Keratinocyte (primary cell): ENCODE data around the gene SSR1. TPM values are rescaled to one million over a fixed set of nuclear protein-coding genes. Genes with fewer than 3 reads are reported as not detected.

Experiments used
- DNase-seq: peaks from one replicate; pipeline ENCODE4 v3.0.0-alpha.2; 2011; ENCODE audit warnings: low read depth, missing footprints, low spot score
- FAIRE-seq: peaks from 2 replicates; lab custom pipeline; 2011; peaks lifted over from hg19 to GRCh38; lab: Jason Lieb, UNC
- H2AFZ ChIP-seq: 2 replicates; pipeline ENCODE4 v1.6.0; 2012; ENCODE audit warnings: low read length, control low read depth, inconsistent platforms; ENCODE audit not compliant: control insufficient read depth
- H3K27ac ChIP-seq: 2 replicates; pipeline ENCODE4 v1.5.1; 2011; ENCODE audit warnings: low read length; ENCODE audit not compliant: control insufficient read depth, insufficient read depth
- H3K27me3 ChIP-seq: 3 replicates; pipeline ENCODE4 v1.6.0; 2011; ENCODE audit warnings: low read length; ENCODE audit not compliant: control insufficient read depth, insufficient read depth; ENCODE audit errors: extremely low read depth
- H3K36me3 ChIP-seq, 2 experiments: 2 replicates in 1 of 2; 3 replicates in 1 of 2; pipeline ENCODE4 v1.5.1; 2011; ENCODE audit warnings: low read length in 2 of 2, mild to moderate bottlenecking in 1 of 2; ENCODE audit not compliant: control insufficient read depth in 2 of 2, insufficient read depth in 2 of 2; ENCODE audit errors: extremely low read depth in 1 of 2
- H3K4me1 ChIP-seq: 3 replicates; pipeline ENCODE4 v1.5.1; 2011; ENCODE audit warnings: low read length; ENCODE audit not compliant: control insufficient read depth, insufficient read depth; ENCODE audit errors: extremely low read depth
- H3K4me2 ChIP-seq: 3 replicates; pipeline ENCODE4 v1.6.0; 2011; ENCODE audit warnings: low read depth, low read length; ENCODE audit not compliant: control insufficient read depth, insufficient read depth; ENCODE audit errors: extremely low read depth
- H3K4me3 ChIP-seq, 3 experiments: fragments of 200-600 bp in 1 of 3; sonication (generic) in 1 of 3; 2 replicates in 2 of 3; 3 replicates in 1 of 3; pipeline ENCODE4 v1.5.1; 2011 to 2016; ENCODE audit warnings: low read length in 3 of 3, mild to moderate bottlenecking in 3 of 3, control low read depth in 2 of 3, inconsistent platforms in 1 of 3, low read depth in 1 of 3, mixed read lengths in 1 of 3, mixed run types in 1 of 3, moderate library complexity in 1 of 3; ENCODE audit not compliant: control insufficient read depth in 2 of 3, insufficient read depth in 2 of 3; ENCODE audit errors: extremely low read depth in 1 of 3
- H3K79me2 ChIP-seq: 2 replicates; pipeline ENCODE4 v1.6.0; 2012; ENCODE audit warnings: low read length; ENCODE audit not compliant: control insufficient read depth, insufficient read depth
- H3K9ac ChIP-seq: 3 replicates; pipeline ENCODE4 v1.6.0; 2011; ENCODE audit warnings: low read length; ENCODE audit not compliant: control insufficient read depth, insufficient read depth; ENCODE audit errors: extremely low read depth
- H3K9me1 ChIP-seq: 3 replicates; pipeline ENCODE4 v1.6.0; 2011; ENCODE audit warnings: low read length; ENCODE audit not compliant: control insufficient read depth, insufficient read depth; ENCODE audit errors: extremely low read depth
- H3K9me3 ChIP-seq: 2 replicates; pipeline ENCODE4 v1.5.1; 2012; ENCODE audit warnings: low read depth, low read length; ENCODE audit not compliant: control insufficient read depth
- H4K20me1 ChIP-seq: 3 replicates; pipeline ENCODE4 v1.6.0; 2011; ENCODE audit warnings: low read length; ENCODE audit not compliant: control insufficient read depth, insufficient read depth; ENCODE audit errors: extremely low read depth
- EZH2 ChIP-seq: IDR thresholded peaks from one replicate; pipeline ENCODE4 v1.6.1; 2012; ENCODE audit warnings: inconsistent platforms, mild to moderate bottlenecking, low read length, moderate library complexity
- dilution Hi-C: fragments of 300-500 bp; cut with MboI; formaldehyde crosslinking; loops from one replicate; pipeline ENCODE4 v1.7.0; 2020; ENCODE audit warnings: low sequenced_read_pairs; ENCODE audit not compliant: extremely low pct_ligation_motif_present
- polyA plus RNA-seq, 5 experiments: library from polyadenylated mRNA; depleted of rRNA in 3 of 5; stranded (reverse) in 3 of 5; stranded (forward) in 1 of 5; unstranded in 1 of 5; fragments of >200 nt; gene quantifications; 1 replicate in 1 of 5; 2 replicates in 3 of 5; 3 replicates in 1 of 5; pipeline versions ENCODE4 v1.2.1 to v1.2.3, GENCODE V29; 2011 to 2012; ENCODE audit warnings: missing spikeins in 2 of 5, low read depth in 1 of 5, low replicate concordance in 1 of 5
- TF ChIP-seq, protein P1 (sequence below), 3 experiments: IDR thresholded peaks in 1 of 3; conservative IDR thresholded peaks in 1 of 3; optimal IDR thresholded peaks in 1 of 3; 2 replicates in 2 of 3; 3 replicates in 1 of 3; pipeline versions ENCODE3 to v1.5.1; 2011; ENCODE audit warnings: low read length in 3 of 3, mild to moderate bottlenecking in 3 of 3, moderate library complexity in 2 of 3, control low read depth in 1 of 3, inconsistent platforms in 1 of 3; ENCODE audit not compliant: insufficient read depth in 2 of 3; ENCODE audit errors: extremely low read depth in 1 of 3

The SSR1 gene
- polyA plus RNA-seq, 1 donor (not counting 4 experiments of a cell fraction or from before 2014, with no cell fraction given), result 188 TPM

DNA sequence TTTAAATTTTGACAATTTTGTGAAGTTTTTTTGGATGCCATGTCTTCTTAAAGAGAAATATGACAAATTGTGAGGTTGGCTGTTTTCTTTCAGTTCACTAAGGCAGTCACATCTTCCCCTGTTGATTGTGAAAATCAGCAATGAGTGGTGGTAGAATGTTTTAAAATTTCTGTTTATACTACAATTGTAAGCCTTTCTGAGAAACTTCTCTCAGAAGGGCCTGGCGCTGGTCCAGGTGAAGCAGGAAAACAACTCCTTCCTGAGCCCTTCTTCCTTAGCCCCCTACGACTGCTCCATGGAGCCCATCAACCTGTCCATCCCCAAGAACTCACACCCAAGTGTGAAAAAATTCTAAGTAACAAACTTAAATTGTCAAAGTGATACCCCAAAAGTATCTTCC is 80.6 kb downstream of the SSR1 start:
- no peak overlapping the region for H2AFZ ChIP-seq
- no peaks in the 10 kb centered on the region for H3K9me1 ChIP-seq
- H3K4me3 ChIP-seq, result no peak overlapping the region
- no peaks in the 10 kb centered on the region for H3K9me3 ChIP-seq
- DNase-seq (no peak), FAIRE-seq (no peak)
- H3K27ac ChIP-seq, result no peak overlapping the region
- peaks cover 27 to 28% of the 10 kb centered on the region in 2 experiments for H3K36me3 ChIP-seq
- H3K9ac ChIP-seq, result no peak overlapping the region
- H4K20me1 ChIP-seq, result peaks cover 6% of the 10 kb centered on the region
- H3K27me3 ChIP-seq, result no peaks in the 10 kb centered on the region
- H3K4me1 ChIP-seq, result peaks cover 23% of the 10 kb centered on the region
- peaks cover 15% of the 10 kb centered on the region for H3K79me2 ChIP-seq
- TF ChIP-seq EZH2, result no peak
- TF ChIP-seq, protein P1, sequence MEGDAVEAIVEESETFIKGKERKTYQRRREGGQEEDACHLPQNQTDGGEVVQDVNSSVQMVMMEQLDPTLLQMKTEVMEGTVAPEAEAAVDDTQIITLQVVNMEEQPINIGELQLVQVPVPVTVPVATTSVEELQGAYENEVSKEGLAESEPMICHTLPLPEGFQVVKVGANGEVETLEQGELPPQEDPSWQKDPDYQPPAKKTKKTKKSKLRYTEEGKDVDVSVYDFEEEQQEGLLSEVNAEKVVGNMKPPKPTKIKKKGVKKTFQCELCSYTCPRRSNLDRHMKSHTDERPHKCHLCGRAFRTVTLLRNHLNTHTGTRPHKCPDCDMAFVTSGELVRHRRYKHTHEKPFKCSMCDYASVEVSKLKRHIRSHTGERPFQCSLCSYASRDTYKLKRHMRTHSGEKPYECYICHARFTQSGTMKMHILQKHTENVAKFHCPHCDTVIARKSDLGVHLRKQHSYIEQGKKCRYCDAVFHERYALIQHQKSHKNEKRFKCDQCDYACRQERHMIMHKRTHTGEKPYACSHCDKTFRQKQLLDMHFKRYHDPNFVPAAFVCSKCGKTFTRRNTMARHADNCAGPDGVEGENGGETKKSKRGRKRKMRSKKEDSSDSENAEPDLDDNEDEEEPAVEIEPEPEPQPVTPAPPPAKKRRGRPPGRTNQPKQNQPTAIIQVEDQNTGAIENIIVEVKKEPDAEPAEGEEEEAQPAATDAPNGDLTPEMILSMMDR (optimal IDR thresholded peaks at IDR 0.05 in 1 of 3, IDR thresholded peaks at IDR 0.05 in 1 of 3, conservative IDR thresholded peaks at IDR 0.05 in 1 of 3; ENCODE audit: extremely low read depth in 1 of 3, insufficient read depth in 2 of 3, low read length in 3 of 3), result no peak
- dilution Hi-C loops, result no loop called here
- H3K4me2 ChIP-seq, result no peak overlapping the region

DNA sequence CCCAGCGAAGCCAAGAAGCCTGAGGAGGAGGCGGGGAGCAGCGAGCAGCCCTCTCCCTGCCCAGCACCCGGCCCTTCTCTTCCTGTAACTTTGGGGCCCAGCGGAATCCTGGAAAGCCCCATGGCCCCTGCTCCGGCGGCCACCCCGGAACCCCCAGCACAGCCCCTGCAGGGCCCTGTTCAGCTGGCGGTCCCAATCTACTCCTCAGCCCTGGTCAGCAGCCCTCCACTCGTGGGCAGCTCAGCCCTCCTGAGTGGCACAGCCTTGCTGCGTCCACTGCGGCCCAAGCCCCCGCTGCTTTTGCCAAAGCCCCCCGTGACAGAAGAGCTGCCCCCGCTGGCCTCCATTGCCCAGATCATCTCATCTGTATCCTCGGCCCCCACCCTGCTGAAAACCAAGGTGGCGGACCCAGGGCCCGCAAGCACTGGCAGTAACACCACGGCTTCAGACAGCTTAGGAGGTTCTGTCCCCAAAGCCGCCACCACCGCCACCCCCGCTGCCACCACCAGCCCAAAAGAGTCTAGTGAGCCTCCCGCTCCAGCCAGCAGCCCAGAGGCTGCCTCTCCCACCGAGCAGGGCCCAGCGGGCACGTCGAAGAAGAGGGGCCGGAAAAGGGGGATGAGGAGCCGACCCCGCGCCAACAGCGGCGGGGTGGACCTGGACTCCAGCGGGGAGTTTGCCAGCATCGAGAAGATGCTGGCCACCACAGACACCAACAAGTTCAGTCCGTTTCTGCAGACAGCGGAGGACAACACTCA is 81.9 kb downstream of the SSR1 start:
- Histone ChIP-seq H3K4me3 (no peak overlapping the region), H3K27ac (no peak overlapping the region), H3K9me1 (no peaks in the 10 kb centered on the region), H3K9me3 (no peaks in the 10 kb centered on the region), H3K4me2 (no peak overlapping the region), H2AFZ (no peak overlapping the region), H3K4me1 (peaks cover 16% of the 10 kb centered on the region), H3K79me2 (peaks cover 15% of the 10 kb centered on the region), H3K27me3 (no peaks in the 10 kb centered on the region), H3K36me3 (peaks cover 34 to 36% of the 10 kb centered on the region in 2 experiments), H3K9ac (no peak overlapping the region), H4K20me1 (peaks cover 5% of the 10 kb centered on the region)
- FAIRE-seq (no peak), DNase-seq (no peak)
- dilution Hi-C loops, result no loop called here
- TF ChIP-seq, protein P1 (optimal IDR thresholded peaks at IDR 0.05 in 1 of 3, IDR thresholded peaks at IDR 0.05 in 1 of 3, conservative IDR thresholded peaks at IDR 0.05 in 1 of 3; ENCODE audit: extremely low read depth in 1 of 3, insufficient read depth in 2 of 3, low read length in 3 of 3), result no peak
- TF ChIP-seq EZH2, result no peak
